ENCODE measurements around the gene GATA3. TPM values are rescaled to one million over a fixed set of nuclear protein-coding genes. Genes with fewer than 3 reads are reported as not detected.
A peak's percentile ranks its signal among the peaks of the same experiment; 100 is the strongest.

Gene GATA3
- total RNA-seq, 1 donor from 2014 or later, result 0.53 TPM

DNA sequence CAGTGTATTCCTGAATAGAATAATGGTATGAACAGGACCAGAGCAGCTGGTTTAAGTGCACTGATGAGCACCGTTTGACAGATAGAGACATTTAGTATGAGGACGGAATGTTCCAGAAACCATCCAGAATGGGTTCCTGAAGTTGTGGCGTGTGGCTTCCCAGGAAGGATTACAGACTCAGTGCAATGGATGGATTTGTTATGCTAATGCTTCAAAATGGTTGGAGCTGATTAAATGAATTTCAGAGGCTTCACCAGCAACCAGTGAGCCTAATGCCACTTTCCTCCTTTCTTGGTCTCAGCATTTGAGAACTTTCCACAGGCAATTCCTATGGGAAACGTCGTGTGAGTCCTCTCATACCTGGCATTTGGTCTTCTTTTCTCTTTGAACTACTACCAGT, 9.9 kb downstream of the GATA3 start:
- no peak for DNase-seq (ENCODE audit: low read depth, low spot score)

DNA sequence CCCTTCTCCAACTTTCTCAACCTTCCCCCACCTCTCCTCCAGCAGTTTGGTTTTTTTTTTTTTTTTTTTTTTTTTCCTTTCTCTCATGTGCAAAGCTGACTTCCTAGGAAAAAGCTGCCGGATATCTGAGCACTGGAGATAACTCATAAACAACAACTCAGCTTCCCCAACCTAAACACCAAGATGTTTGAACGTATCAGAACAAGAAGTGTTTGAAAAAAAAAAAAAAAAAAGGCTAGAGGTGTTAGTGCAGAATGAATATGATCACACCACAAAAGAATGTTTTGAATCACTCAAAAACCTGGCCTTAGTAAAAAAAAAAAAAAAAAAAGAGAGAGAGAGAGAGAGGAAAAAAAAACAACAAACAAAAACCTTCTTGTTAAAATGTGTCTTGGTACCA, 11.2 kb downstream of the GATA3 start:
- DNase-seq (ENCODE audit: low read depth, low spot score), result peak; percentile 97

DNA sequence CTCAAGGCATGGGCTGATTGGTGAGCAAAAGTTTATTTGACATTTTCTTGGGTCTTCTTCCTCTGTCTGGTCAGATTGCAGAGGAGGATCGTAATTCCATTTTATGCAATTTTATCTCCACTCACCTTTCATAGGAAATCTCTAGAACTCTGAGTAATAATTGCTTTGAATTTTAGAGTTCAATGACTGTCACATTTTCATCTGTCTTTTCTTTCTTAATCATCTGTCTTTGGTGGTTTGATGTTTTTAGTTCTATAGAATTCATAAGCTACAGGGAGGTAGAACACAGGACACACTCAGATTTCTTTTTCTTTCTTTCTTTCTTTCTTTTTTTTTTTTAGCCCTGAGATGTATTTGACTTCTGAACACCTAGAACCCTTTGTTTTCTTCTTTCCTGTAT, 11.6 kb downstream of the GATA3 start:
- no peak for DNase-seq (ENCODE audit: low read depth, low spot score)

DNA sequence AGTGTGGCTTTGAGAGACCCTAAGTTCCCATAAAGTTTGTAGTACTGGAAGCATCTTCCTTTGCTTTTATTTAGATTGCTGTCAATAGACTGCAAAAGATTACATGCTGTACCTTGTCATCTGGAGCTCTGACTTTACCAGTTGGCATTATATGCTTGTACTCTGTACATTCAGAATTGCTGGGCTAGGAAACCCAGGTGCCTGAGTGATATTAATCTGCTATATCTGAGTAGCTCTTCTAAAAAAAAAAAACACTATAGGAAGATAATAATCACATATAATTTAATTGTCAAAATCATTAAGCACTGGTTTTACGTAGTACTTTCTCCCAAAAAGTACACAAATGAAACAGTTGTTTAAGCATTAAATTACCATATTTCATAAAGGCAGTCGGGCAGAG, 12.3 kb downstream of the GATA3 start:
- DNase-seq (ENCODE audit: low read depth, low spot score), result no peak

DNA sequence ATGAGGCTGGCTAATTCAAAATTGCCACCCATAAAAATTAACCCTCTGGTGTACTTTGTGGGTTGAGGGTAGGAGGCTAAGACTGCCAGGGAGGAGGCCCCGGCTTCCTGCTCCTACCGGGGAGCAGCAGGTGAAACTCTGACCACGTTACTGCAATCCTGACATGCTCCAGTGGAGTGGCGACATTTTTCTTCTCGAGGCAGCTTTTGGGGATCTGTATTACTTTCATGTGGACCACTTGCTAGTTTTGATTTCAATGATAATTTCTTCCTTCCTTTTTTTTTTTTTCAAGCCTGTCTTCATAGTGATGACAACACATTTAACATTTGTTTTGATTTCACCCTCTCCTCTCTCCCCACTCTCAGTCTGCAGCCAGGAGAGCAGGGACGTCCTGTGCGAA, 14.6 kb downstream of the GATA3 start:
- no peak for DNase-seq (ENCODE audit: low read depth, low spot score)

DNA sequence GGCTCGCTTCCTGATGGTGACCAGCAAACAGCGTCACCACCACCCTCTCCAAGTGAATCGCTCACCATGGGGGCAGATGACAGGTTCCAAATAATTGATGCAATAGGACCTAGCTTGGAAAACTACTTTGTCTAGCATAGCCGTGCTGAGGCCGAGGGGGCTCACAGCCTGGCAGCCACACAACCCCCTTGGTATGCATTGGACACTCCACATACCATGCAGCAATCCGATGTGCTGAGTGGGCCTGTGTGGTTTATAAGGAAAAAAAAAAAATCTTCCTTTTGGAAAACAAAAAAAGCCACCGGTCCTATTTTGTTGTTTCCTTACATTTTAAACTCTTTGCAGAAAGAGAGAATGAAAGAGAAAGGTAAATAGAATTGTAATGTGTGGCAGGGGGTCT, 15.1 kb downstream of the GATA3 start:
- no peak for DNase-seq (ENCODE audit: low read depth, low spot score)

DNA sequence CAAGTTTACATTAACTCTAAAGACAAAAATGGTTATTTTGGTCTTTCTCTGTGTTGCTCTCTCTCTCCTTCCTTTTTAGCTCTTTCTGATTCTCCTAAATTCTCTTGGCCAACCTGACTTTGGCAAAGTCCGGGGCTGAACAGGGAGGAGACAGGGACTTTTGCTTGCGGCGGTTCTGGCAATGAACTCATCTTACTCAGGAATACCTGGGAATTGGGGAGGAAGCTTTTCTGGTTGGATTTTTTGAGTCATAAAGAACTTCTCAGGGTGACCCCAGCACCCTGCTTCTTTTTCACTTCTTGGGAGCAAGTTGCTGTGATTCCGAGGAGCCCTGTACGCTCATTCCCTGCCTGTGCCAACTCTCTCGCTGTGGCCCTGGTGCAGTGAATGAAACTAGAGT, 16.0 kb downstream of the GATA3 start:
- no peak for DNase-seq (ENCODE audit: low read depth, low spot score)

DNA sequence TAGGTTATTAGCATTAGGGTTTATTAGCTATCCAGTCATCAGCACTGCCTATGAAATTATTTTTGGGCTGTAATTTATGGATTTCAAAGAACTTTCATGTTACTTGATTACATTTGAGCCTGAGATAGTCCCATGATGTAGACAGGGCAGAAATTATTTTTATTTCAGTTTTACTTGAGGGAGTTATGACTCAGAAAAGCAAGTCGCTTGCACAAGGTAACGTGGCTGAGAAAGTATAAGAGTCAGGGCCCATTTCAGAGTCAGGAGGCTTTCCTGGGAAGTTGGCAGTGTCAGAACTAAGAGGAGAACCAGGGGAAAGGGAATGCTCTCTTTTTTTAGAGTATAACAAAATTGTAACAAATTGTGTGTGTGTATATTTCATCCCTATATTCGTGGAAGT, 16.5 kb downstream of the GATA3 start:
- no peak for DNase-seq (ENCODE audit: low read depth, low spot score)

DNA sequence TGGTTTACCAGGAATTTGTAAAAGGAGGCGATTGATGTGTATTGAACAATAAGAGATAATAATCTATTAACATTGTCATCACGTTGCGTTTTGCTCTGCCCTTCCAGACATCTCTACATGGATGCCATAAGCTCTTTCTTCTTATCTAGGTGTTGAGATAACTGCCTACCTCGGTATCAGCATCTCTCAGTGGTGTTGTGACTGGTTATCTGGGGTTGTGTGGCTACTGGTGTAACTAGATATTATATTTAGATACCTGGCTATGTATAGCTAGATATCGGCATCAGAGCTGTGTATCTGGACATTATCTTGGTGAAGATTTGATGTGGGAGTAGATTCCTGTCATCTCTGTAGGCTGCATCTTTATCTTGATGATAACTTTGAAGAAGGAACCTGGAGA, 17.2 kb downstream of the GATA3 start:
- DNase-seq (ENCODE audit: low read depth, low spot score), result no peak

DNA sequence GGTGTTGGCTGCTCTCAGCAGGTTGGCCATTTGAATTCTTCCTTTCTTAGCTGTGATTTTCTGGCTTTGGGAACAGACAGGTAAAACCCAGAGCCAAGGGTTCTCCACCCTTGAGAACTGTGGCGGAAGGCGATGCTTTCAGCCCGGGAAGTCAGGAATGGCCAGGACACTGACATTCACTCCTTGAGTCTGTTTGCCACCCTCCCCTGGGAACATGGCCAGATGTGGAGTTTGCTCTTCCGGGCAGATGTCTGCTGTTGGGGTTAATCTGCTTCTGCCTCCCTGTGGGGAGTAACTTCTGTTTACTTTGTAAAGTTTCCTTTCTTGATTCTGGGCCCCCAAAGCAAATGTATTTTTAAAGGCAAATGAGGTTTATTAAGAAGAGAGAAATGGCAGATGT, 17.7 kb downstream of the GATA3 start:
- DNase-seq (ENCODE audit: low read depth, low spot score), result no peak

DNA sequence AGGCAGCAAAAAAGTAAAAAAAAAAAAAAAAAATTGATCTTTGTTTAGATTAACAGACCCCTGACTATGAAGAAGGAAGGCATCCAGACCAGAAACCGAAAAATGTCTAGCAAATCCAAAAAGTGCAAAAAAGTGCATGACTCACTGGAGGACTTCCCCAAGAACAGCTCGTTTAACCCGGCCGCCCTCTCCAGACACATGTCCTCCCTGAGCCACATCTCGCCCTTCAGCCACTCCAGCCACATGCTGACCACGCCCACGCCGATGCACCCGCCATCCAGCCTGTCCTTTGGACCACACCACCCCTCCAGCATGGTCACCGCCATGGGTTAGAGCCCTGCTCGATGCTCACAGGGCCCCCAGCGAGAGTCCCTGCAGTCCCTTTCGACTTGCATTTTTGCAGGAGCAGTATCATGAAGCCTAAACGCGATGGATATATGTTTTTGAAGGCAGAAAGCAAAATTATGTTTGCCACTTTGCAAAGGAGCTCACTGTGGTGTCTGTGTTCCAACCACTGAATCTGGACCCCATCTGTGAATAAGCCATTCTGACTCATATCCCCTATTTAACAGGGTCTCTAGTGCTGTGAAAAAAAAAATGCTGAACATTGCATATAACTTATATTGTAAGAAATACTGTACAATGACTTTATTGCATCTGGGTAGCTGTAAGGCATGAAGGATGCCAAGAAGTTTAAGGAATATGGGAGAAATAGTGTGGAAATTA, 19.4 kb downstream of the GATA3 start:
- no peak for DNase-seq (ENCODE audit: low read depth, low spot score)

DNA sequence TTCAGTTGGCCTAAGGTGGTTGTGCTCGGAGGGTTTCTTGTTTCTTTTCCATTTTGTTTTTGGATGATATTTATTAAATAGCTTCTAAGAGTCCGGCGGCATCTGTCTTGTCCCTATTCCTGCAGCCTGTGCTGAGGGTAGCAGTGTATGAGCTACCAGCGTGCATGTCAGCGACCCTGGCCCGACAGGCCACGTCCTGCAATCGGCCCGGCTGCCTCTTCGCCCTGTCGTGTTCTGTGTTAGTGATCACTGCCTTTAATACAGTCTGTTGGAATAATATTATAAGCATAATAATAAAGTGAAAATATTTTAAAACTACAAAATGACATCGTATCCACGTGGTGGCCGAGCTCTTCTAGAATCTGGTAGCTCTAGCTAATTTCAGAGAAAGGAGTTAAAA, 20.4 kb downstream of the GATA3 start:
- no peak for DNase-seq (ENCODE audit: low read depth, low spot score)

DNA sequence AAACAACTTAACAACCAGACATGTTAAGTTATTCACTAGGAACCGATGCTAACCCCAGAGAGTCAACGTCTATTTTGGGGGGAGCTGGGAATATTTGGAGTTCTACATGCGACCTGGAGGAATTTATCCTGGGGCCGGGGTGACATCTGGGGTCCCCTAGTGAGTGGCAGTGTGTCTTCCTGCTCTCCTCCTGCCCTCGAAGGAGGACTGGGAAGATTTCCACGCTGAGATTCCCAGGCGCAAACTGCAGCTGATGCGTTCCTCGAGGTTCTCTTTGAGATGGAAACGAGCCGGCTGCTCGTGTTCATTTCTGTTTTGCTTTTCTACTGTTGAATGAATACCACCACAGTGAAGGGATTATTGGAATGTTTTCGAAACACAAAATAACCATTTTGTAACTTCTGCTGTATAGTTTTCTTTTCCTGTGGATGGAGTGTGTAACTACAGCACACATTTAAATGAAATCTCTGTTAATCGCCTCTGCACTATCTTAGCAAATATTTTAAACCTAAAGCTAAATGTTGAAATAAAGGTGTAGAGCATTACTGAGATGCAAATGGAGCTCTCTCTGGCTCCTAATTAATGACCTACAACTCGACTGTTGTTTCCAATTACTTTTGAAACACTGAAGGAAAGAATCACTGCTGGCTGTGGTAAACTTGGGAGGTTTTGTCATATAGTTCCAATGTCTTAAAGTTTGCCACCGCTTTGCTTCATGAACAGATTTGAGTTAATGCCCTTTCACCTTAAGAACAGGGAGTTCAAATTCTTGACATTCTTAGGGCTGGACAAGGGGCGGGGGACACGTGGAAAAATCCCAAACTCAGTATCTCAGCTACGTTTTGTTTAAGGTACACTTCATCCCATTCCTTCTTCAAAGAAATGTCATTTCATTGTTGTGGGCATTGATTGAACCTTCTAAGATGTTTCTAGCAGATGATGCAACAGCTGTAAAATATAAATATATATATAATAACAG, 21.1 kb downstream of the GATA3 start:
- no peak for DNase-seq (ENCODE audit: low read depth, low spot score)

DNA sequence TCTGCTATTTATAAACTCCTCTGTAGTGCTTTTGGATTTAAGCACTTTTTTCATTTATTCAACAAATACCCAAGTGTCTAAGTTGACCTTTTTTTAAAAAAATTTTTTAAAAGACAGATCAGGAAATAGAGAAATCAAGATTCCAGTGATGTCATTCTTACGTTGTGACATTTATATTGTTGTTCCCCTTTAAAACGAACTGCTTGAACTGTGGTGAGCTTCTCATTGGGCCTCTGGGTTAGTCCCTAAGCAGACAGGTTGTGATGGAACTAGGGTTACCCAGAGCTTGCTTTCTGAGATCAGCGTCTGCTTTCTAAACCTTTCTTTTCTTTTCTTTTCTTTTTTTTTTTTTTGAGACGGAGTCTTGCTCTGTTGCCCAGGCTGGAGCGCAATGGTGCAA, 22.4 kb downstream of the GATA3 start:
- DNase-seq (ENCODE audit: low read depth, low spot score), result no peak

DNA sequence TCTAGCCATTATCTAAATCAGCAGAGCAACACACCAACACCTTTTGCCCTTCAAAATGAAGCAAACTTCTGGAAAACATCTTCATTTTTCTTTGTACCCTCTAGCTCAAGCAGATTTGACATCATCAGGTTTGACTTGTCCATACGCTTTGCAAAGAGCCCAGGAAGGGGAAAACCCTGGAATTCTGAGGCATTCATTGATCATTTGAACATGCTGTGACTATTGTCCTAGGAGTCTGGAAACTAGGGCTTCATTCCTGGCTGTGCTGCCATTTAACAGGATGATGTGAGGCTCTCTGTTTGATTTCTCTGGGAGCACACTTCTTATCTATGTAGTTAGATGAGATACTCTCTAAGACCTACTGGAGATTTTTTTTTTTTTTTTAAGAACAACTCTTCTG, 23.5 kb downstream of the GATA3 start:
- DNase-seq (ENCODE audit: low read depth, low spot score), result no peak

DNA sequence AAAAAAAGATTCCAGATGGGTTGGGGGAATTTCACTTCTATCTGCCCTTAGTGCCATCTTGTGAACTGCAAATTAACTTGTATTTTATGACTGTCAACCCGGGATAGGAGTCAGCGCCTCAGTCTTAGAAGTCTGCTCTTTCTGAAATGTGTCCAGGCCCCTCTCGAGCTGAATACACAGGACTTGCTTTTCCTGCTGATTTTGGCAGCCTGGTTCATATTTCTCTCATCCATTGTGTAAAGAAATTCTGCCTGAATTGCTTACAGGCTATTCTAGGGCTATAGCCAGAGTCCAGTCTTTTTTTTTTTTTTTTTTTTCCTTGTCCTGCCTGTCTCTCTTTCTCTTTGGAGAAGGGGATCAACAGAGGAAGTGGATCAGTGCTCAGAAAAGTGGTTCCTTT, 24.6 kb downstream of the GATA3 start:
- DNase-seq (ENCODE audit: low read depth, low spot score), result no peak

DNA sequence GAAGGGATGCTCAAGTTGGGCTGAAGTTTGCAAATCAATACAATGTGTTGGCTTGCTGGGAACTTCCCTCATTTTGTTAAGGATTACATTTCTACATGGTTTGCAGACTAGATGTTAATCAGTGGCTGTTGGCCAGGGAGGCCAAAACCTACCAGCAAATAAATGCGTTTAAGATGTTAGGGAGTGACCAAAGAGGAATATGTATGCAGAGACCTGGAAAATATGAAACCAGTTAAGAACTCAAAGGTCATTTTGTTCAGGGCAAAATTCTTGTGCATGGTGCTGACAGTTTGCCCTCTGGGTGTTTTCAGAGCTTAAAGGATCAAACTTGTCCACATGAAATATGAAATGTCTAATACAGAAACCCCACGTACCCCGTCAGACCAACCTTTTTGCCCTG, 30.3 kb downstream of the GATA3 start:
- DNase-seq (ENCODE audit: low read depth, low spot score), result no peak

DNA sequence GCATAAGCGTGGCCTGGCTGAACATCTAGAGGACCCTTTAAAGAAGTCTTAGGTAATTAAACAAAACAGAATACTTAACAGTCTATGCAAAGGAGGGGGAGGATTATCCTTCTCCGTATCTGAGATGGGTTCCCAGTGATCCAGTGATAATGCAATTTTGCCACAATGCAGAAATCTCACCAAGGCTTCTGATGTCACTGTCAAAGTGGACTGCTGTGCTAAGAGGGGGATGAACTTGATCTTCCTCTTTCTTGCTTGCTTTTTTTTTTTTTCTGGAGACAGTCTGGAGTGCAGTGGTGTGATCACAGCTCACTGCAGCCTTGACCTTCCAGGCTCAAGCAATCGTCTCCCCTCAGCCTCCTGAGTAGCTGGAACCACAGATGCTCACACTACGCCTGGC, 30.8 kb downstream of the GATA3 start:
- DNase-seq (ENCODE audit: low read depth, low spot score), result no peak

DNA sequence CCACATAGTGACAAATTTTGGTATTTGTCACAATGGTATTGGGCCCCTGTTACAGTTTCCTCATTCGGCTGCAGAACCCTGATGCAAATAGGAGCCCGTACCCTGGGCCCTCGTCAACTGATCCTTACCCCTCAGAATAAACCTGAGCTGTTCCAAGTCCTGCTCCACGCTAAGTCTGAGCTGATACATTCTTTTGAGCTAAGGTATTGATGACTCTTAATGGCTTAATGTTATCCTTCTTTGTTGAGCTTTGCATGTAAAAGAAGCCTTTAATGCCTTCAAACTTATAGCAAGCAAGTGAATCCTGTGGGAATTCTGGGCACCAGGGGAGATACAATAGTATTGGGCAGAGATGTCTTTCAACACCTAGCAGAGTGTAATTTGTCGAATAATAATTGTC, 31.8 kb downstream of the GATA3 start:
- DNase-seq (ENCODE audit: low read depth, low spot score), result no peak

DNA sequence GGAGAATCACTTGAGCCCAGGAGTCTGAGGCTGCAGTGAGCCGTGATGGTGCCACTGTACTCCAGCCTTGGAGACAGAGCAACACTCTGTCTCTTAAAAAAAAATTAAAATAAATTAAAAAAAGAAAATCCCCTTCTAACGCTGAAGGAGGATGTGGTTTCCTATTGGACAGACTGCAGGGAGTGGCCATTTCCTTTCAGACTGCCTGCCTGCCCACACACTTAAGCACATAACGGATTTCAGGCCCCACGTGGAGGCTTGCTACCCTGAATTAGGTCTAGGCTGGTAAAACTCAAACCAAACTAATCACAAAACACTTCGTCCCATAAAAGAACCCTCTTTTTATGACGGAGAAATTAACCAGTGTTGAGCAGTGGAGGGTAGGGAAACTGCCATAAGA, 34.0 kb downstream of the GATA3 start:
- no peak for DNase-seq (ENCODE audit: low read depth, low spot score)

DNA sequence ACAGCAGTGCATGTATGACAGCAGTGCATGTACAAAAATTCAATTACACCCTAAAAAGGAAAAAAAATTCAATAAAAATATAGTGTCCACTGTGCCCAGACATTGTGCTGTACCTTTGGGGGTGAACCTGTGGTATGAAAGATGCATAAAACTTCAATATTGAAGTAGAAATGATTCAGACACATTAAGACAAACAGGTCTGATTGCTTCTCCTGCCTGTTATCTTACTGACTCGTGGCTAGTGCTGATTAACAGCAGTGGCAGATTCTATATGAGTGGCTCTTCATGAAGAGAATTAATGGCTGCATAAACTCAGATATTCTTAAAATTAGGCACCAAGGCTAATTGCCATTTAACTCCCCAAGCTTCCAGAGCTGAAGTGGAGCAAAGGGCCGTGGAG, 37.9 kb downstream of the GATA3 start:
- DNase-seq (ENCODE audit: low read depth, low spot score), result no peak

DNA sequence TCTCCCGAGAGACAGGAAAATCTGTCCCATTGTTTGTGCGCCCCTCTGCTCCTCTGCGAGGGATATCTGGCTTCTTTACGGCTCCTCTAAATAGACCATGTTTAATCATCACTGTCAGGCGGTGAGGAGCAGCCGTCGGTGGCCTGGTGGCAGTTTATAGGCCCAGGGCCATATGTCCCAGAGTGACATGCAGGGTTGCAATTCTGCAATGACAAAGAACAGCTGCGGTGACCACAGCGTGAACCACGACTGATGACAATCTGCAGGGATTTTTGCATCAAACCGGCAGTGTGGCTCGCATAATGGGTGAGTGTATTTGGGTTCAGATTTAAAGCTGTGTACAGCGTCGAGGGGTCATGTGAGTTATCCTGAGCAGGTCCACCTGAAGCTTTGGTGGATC, 41.5 kb downstream of the GATA3 start:
- no peak for DNase-seq (ENCODE audit: low read depth, low spot score)

DNA sequence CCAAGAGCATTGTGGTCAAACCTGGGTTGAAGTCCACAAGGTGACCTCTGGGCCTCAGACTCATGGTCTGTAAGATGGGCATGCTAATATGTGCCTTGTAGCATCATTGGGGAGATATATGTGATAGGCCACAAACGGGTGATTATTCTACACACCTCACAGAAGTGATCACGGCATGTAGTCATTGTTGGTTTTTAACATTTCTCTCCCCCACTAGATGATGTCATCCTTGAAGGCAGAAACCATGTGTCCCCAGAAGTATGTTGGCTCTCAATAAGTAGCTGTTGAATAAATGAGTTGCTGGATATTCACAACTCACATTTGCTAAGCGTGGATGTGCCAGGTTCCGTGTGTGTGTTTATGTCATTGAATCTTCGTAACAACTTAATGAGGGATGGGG, 42.4 kb downstream of the GATA3 start:
- DNase-seq (ENCODE audit: low read depth, low spot score), result no peak

Data from pulmonary artery endothelial cell (primary cell).